Esophagus squamous epithelium (tissue), 4 donors: Measurements from ENCODE around the gene GNG2.

Experiments
- POLR2A ChIP-seq, 4 donors: fragments of 450-650 bp; IDR thresholded peaks; one replicate each; pipeline ENCODE4 v1.6.1; 2017; ENCODE audit warnings: antibody characterized with exemption in 4 of 4, mild to moderate bottlenecking in 4 of 4, moderate library complexity in 3 of 4
- TF ChIP-seq, protein P1 (sequence below), 6 experiments: fragments of 450-650 bp in 4 of 6; fragments of 200-600 bp in 2 of 6; sonication (generic) in 2 of 6; IDR thresholded peaks; one replicate each; pipeline ENCODE4 v1.5.1; 2016 to 2019; ENCODE audit warnings: antibody characterized with exemption in 6 of 6, mild to moderate bottlenecking in 4 of 6, moderate library complexity in 4 of 6

DNA sequence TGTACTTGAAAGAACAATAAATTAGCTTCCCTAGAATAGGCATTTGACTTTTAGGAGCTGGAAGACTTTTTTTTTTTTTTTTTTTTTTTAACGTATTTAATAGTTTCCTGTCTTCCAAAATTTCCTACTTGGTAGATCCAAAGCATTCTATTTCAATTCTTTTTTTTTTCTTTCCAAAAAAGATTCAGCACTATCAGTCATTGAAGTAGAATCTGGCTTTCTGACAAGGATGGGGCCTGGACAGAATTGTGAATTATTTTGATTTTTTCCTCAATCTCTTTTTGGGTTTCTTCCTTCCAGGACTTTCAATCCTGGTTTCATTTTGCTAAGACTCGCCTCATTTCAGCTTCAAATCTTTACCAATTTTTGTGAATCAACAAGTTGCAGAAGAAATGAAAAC is 21.2 kb downstream of the GNG2 start:
- no peak for TF ChIP-seq POLR2A (IDR thresholded peaks at IDR 0.05)
- TF ChIP-seq, protein P1, sequence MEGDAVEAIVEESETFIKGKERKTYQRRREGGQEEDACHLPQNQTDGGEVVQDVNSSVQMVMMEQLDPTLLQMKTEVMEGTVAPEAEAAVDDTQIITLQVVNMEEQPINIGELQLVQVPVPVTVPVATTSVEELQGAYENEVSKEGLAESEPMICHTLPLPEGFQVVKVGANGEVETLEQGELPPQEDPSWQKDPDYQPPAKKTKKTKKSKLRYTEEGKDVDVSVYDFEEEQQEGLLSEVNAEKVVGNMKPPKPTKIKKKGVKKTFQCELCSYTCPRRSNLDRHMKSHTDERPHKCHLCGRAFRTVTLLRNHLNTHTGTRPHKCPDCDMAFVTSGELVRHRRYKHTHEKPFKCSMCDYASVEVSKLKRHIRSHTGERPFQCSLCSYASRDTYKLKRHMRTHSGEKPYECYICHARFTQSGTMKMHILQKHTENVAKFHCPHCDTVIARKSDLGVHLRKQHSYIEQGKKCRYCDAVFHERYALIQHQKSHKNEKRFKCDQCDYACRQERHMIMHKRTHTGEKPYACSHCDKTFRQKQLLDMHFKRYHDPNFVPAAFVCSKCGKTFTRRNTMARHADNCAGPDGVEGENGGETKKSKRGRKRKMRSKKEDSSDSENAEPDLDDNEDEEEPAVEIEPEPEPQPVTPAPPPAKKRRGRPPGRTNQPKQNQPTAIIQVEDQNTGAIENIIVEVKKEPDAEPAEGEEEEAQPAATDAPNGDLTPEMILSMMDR (IDR thresholded peaks at IDR 0.05): no peak
